Measurements from ENCODE around the gene PPP6C.
"Not testable (repeated sequence)": the region's sequence is repeated elsewhere in the genome, so short reads cannot be mapped to it uniquely, and the experiment has no call there.

PPP6C gene

GRCh38 chr9:125180876-125181275, 8.7 kb downstream of the PPP6C start:
- DNase-seq: no peak

- DNase-seq: not testable (repeated sequence)
Measured at GRCh38 chr9:125179776-125180175, 9.8 kb downstream of the PPP6C start.

- DNase-seq: no peak
Measured at GRCh38 chr9:125177888-125178287, 11.7 kb downstream of the PPP6C start.

- DNase-seq: no peak
Measured at GRCh38 chr9:125176636-125177035, 13.0 kb downstream of the PPP6C start.

- DNase-seq: peak; percentile 29
Measured at GRCh38 chr9:125172031-125172755, 17.4 kb downstream of the PPP6C start.

GRCh38 chr9:125169895-125170294, 19.7 kb downstream of the PPP6C start:
- DNase-seq: no peak

- no peak for DNase-seq
Measured at GRCh38 chr9:125166762-125167161, 22.8 kb downstream of the PPP6C start.

GRCh38 chr9:125162891-125163290, 26.7 kb downstream of the PPP6C start:
- DNase-seq: not testable (repeated sequence)

GRCh38 chr9:125161284-125161918, 28.2 kb downstream of the PPP6C start:
- no peak for DNase-seq

GRCh38 chr9:125160750-125161149, 28.9 kb downstream of the PPP6C start:
- no peak for DNase-seq

- DNase-seq: no peak
Measured at GRCh38 chr9:125156551-125156950, 33.1 kb downstream of the PPP6C start.

GRCh38 chr9:125153712-125154367, 35.8 kb downstream of the PPP6C start:
- DNase-seq: no peak

GRCh38 chr9:125151730-125152129, 37.9 kb downstream of the PPP6C start:
- no peak for DNase-seq

- no peak for DNase-seq
Measured at GRCh38 chr9:125150349-125151245, 39.0 kb downstream of the PPP6C start.

GRCh38 chr9:125147401-125147951, 42.1 kb downstream of the PPP6C start:
- no peak for DNase-seq

- DNase-seq: peak; percentile 30
Measured at GRCh38 chr9:125146247-125146646, 43.4 kb downstream of the PPP6C start.

- DNase-seq: no peak
Measured at GRCh38 chr9:125145425-125145824, 44.2 kb downstream of the PPP6C start.

GRCh38 chr9:125143377-125144090, 46.1 kb downstream of the PPP6C start, which contains the start of gene SCAI:
Gene SCAI (minus strand): TSS chr9:125143528. CDS start chr9:125143437, 91 bp downstream.
- DNase-seq: peak; percentile 99

GRCh38 chr9:125142560-125143376, 46.8 kb downstream of the PPP6C start:
- DNase-seq: no peak

GRCh38 chr9:125141751-125142150, 47.9 kb downstream of the PPP6C start:
- no peak for DNase-seq

- DNase-seq: no peak
Measured at GRCh38 chr9:125141251-125141650, 48.4 kb downstream of the PPP6C start.
